ENCODE data around the gene FGFR3.

DNA sequence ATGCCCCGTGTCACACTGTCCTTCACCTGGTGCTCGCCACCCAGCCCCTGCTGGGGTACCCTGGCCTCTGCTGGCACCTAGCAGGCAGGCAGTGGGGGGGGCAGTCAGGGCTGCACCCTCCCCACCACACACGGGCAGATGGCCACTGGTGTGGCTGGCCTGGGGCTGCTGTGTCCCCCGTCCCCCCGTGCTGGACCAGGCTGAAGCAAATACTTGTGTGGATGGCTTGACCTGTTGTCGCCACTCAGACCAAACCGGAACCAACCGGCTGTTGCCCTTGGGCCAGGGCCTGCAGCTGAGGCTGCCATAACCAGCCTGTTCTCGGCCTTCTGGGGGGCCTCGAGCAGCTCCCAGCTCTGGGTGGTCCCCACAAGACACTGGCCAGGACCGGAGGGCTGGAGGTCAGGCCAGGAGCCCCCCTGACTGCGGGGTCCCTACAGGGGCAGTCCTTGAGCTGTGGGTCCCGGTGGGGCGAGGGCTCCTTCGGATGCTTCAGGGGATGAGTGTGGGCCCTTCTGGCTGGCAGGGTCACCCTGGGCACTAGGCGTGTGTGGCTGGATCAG, 4.3 kb downstream of the FGFR3 start:
- no peak for TF ChIP-seq POLR2A (IDR thresholded peaks at IDR 0.05)
- TF ChIP-seq, protein P1, sequence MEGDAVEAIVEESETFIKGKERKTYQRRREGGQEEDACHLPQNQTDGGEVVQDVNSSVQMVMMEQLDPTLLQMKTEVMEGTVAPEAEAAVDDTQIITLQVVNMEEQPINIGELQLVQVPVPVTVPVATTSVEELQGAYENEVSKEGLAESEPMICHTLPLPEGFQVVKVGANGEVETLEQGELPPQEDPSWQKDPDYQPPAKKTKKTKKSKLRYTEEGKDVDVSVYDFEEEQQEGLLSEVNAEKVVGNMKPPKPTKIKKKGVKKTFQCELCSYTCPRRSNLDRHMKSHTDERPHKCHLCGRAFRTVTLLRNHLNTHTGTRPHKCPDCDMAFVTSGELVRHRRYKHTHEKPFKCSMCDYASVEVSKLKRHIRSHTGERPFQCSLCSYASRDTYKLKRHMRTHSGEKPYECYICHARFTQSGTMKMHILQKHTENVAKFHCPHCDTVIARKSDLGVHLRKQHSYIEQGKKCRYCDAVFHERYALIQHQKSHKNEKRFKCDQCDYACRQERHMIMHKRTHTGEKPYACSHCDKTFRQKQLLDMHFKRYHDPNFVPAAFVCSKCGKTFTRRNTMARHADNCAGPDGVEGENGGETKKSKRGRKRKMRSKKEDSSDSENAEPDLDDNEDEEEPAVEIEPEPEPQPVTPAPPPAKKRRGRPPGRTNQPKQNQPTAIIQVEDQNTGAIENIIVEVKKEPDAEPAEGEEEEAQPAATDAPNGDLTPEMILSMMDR (IDR thresholded peaks at IDR 0.05), result no peak

Data from thyroid gland (tissue), 4 donors.